HG02623 (cell line): ENCODE measurements around the gene DGKH.

Experiments used
- ATAC-seq: cut with Tn5 transposase; IDR thresholded peaks from one replicate; pipeline ENCODE4 v1.9.1; 2021; ENCODE audit warnings: moderate library complexity; ENCODE audit not compliant: unreplicated experiment

DGKH gene, protein sequence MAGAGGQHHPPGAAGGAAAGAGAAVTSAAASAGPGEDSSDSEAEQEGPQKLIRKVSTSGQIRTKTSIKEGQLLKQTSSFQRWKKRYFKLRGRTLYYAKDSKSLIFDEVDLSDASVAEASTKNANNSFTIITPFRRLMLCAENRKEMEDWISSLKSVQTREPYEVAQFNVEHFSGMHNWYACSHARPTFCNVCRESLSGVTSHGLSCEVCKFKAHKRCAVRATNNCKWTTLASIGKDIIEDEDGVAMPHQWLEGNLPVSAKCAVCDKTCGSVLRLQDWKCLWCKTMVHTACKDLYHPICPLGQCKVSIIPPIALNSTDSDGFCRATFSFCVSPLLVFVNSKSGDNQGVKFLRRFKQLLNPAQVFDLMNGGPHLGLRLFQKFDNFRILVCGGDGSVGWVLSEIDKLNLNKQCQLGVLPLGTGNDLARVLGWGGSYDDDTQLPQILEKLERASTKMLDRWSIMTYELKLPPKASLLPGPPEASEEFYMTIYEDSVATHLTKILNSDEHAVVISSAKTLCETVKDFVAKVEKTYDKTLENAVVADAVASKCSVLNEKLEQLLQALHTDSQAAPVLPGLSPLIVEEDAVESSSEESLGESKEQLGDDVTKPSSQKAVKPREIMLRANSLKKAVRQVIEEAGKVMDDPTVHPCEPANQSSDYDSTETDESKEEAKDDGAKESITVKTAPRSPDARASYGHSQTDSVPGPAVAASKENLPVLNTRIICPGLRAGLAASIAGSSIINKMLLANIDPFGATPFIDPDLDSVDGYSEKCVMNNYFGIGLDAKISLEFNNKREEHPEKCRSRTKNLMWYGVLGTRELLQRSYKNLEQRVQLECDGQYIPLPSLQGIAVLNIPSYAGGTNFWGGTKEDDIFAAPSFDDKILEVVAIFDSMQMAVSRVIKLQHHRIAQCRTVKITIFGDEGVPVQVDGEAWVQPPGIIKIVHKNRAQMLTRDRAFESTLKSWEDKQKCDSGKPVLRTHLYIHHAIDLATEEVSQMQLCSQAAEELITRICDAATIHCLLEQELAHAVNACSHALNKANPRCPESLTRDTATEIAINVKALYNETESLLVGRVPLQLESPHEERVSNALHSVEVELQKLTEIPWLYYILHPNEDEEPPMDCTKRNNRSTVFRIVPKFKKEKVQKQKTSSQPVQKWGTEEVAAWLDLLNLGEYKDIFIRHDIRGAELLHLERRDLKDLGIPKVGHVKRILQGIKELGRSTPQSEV

DNA sequence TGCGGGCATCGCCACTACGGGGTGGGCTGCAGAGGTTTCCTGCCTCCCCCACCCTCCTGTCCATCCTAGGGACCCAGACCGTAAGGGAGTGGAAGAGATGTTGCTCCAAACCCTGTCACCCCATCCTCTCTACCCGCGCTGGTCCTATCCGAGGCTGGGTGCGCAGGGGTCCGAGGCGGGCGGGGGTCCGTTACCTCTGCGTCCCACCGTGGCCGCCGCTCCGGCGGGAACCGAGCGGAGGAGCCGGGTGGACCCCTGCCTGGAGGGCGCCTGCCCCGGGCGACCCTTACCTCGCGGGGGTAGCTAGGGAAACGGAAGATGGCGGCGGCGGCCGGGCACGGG, at the start of gene DGKH:
DGKH (plus strand) TSS at position 307 of the 342 bp plus-strand sequence. CDS start 126 bp downstream, outside the sequence.
- no peak for ATAC-seq

DNA sequence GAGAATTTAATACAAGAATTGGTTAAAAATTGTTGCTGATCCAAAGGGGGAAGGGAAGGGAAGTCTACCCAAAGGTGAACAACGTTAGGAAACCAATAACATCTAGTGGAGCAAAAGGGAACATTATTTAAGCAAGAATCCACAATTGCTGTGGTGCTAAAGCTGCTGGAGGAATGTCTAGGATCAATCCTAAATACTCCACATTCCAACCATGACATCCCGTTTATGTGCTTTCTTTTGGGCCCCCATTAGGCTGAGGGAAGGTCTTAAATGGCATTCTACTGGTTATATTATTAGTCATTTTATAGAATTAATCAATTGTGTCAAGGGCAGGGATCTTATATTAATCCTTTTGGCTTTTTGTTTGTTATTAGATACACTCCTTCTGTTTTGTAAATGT, 47.6 kb upstream of the DGKH start:
- no peak for ATAC-seq

GRCh38 chr13:42001580-42001979, 46.9 kb upstream of the DGKH start:
- ATAC-seq, result no peak

- ATAC-seq, result no peak
Observed at GRCh38 chr13:42002066-42002465, 46.4 kb upstream of the DGKH start.

DNA sequence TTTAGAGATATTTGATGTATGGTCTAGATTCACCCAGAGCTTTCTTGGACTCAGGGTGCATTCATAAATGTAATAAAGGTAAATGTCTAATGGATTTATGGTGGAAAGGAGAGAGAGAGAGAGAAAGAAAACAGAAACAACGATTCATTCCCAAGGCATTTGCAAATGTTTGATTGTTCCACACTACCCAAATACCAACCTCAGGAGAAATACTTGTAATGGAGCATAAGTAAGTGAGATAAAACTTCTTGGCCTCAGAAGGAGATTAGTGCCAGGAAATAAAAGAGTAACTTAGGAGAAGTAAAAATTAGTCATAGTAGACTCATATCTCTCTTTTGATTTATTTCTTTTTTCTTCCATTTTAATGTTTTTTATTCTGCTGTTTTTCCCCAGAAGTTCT, 40.6 kb upstream of the DGKH start:
- no peak for ATAC-seq

DNA sequence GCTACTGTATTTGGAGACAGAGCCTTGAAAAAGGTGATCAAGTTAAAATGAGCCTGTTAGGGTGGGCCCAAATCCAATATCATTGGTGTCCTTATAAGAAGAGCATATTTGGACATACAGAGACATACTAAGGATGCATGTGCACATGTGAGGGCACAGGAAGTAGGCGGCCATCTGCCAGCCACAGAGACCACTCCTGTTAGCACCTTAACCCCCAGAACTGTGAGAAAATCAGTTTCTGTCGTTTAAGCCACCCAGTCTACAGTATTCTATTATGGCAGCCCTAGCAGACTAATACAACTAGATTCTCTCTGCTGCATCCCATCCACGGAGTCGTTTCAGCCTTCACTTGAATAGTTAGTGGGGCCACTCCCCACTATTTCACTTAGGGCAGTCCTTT, 39.4 kb upstream of the DGKH start:
- no peak for ATAC-seq

GRCh38 chr13:42011601-42012350, 36.7 kb upstream of the DGKH start:
- no peak for ATAC-seq

- ATAC-seq, result no peak
Observed at GRCh38 chr13:42014119-42014518, 34.3 kb upstream of the DGKH start.

DNA sequence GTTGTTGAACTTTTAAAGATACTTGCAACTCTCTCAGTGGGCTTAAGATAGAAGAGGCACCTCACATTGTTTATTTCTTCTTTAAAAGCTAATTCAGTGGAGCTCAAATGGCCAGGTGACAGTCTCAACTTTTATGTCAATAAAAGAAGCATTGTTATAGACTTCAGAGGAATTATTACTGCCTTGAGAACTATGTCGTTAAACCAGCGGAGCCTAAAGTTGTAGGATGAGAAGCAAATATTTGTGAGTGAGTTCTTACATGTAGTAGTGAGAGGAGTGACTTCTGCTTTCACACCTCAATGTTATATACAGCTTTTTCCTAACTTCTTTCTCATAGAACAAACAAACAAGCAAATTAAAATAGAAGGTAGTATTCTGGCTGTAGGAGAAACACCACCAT, 31.2 kb upstream of the DGKH start:
- no peak for ATAC-seq

DNA sequence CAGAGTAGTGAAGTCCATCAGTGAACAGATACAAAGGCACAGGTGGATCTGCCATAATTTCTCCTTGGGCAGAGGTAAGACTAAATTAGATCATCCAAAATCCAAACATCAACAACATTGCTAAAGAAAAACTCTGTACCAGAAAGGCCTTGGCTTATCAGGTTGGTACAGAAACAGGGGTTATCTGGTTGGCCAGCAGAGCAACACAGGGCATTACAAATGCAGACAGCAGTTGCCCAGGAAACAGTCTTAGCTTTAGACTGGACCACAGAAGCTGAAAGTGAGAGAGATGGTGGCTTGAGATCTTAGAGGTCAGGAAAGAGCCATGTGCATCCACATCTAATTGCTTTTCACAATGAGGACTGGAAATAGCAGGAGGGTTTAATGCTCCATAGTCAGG, 26.6 kb upstream of the DGKH start:
- no peak for ATAC-seq

GRCh38 chr13:42022336-42022735, 26.1 kb upstream of the DGKH start:
- no peak for ATAC-seq

- ATAC-seq, result no peak
Observed at GRCh38 chr13:42022796-42023493, 25.5 kb upstream of the DGKH start.

DNA sequence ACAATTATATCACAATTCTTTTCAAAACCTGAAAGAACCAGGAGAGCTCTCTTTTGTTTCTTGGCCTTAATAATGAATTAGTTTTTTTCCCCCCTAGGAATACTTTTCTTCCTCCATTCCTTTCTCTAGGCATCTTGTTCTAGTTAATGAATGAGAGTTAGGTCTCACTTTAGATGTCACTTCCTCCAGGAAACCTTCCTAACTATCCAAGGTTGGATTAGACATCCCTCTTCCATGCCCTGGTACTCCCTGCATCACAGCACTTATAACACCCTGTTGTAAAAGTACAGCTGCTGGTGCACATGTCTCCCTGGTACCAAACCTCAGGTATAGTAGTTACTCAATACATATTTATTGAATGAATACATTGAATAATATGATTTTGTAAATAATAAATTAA, 21.2 kb upstream of the DGKH start:
- ATAC-seq, result no peak

GRCh38 chr13:42028113-42028799, 20.2 kb upstream of the DGKH start:
- no peak for ATAC-seq

GRCh38 chr13:42035905-42036521, 12.4 kb upstream of the DGKH start:
- ATAC-seq, result no peak

- no peak for ATAC-seq
Observed at GRCh38 chr13:42036711-42037110, 11.7 kb upstream of the DGKH start.

DNA sequence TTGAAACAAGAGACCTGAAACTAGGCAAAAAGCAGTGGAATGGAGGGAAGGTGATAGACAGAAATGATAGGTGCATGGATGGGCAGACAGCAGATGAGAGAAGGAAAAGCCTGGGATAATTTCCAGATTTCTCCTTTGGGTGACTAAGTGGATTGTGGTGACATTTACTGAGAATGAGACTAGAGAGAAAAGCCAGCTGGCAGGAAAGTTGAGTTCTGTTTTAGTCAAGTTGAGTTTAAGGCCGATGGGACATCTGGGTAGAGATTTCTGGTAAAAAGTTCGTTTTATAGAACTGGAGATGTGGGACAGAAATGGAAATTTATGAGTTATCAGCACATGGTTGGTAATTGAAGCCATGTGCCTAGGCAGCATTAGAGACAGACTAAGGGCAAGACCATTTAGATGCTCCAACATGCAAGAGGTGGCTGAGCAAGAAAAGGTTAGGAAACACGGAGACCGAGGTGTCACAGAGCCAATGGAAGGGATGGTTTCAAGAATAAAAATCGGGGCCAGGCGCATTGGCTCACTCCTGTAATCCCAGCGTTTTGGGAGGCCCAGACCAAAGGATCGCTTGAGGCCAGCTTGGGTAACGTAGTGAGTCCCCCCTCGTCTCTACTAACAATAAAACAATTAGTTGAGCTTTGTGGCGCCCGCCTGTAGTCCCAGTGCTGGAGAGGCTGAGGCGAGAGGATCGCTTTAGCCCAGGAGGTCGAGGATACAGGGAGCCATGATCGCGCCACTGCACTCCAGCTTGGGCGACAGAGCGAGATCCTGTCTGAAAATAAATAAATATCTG, 9.6 kb upstream of the DGKH start:
- no peak for ATAC-seq

DNA sequence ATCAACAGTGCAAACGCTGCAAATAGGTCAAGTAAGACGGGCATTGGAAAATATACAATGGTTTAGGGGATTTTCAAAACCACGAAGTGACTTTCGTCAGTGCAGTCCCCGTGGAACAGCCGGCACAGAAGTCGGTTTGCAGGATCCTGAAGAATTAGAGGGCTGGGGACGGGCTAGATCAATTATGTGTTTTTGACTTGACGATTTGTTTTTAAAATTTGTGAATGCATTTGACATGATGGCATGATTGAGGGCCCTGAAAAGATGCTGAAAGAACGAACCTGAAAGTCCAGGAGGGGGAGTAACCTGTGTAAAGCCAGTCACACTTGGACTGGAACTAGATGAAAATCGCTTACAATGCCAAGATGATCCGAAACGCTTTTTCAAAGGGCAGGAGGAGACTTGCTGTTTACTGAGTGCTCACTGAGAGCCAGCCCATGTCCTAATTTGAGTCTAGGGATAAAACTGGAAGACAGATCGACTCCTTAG, 8.9 kb upstream of the DGKH start:
- ATAC-seq, result peak; percentile 1
